Psoas muscle (tissue), 8 donors: ENCODE measurements around the gene COL10A1. TPM values are rescaled to one million over a fixed set of nuclear protein-coding genes. Genes with fewer than 3 reads are reported as not detected.

Source experiments
- ATAC-seq, 4 donors: fragments of 200-7000 bp; cut with Tn5 transposase; one replicate each; pipeline ENCODE4 v1.9.1; 2020; ENCODE audit warnings: moderate library complexity in 3 of 4, mild to moderate bottlenecking in 2 of 4
- DNase-seq, 2 donors: peaks; one replicate each; pipeline ENCODE4 v3.0.0-alpha.2; 2020
- H3K27ac ChIP-seq: fragments of 200-600 bp; one replicate; pipeline ENCODE4 v1.8.0; 2022
- H3K27me3 ChIP-seq, 3 donors: fragments of 200-600 bp in 1 of 3; one replicate each; pipeline versions ENCODE4 v1.6.1 to v1.8.0; 2013 to 2022; ENCODE audit warnings: low read length in 2 of 3, mild to moderate bottlenecking in 2 of 3, moderate library complexity in 1 of 3; ENCODE audit not compliant: insufficient read depth in 3 of 3
- H3K36me3 ChIP-seq, 2 donors: fragments of 200-600 bp in 1 of 2; one replicate each; pipeline versions ENCODE4 v1.6.1 to v1.8.0; 2013 to 2022; ENCODE audit warnings: low read depth in 1 of 2, mild to moderate bottlenecking in 1 of 2, moderate library complexity in 1 of 2; ENCODE audit not compliant: insufficient read depth in 1 of 2
- H3K4me1 ChIP-seq: fragments of 200-600 bp; one replicate; pipeline ENCODE4 v1.8.0; 2022
- H3K4me3 ChIP-seq: fragments of 200-600 bp; one replicate; pipeline ENCODE4 v1.8.0; 2022; ENCODE audit warnings: mild to moderate bottlenecking
- H3K9me3 ChIP-seq: fragments of 200-600 bp; one replicate; pipeline ENCODE4 v1.8.0; 2022
- CTCF ChIP-seq: fragments of 200-600 bp; IDR thresholded peaks from one replicate; pipeline ENCODE4 v1.8.0; 2022; ENCODE audit warnings: antibody characterized with exemption
- WGBS, 3 donors: extraction: QIAGEN DNeasy Blood & Tissue Kit; methylation state at CpG; one replicate each; pipeline versions ENCODE4 v1.1.6 to v1.1.7; 2013; 5-methylcytosine and 5-hydroxymethylcytosine counted together
- intact Hi-C, 2 donors: fragments of 100-400 bp; cut with DNase I; formaldehyde crosslinking; loops; one replicate each; pipeline versions ENCODE4 v1.11.0 to v1.14.2; 2022
- polyA plus RNA-seq, 3 donors: library from polyadenylated mRNA; stranded (reverse); fragments of 200-250 nt; gene quantifications; one replicate each; pipeline ENCODE4 v1.2.3, GENCODE V29; 2013
- total RNA-seq, 4 donors: library from RNA; stranded (reverse); fragmentation: NEBNext Ultra II Directional in 2 of 4; extraction: Animal tissue kit (Norgen Biotek cat#: 25700) in 2 of 4; gene quantifications; one replicate each; pipeline versions ENCODE4 v1.2.1 to v1.2.4, GENCODE V29; 2021 to 2023
- donor health status: healthy with polysubstance abuse.
- donor health status: DM: no; HTN: no; CAD: no; lungs with moderate emphysema.
- donor health status: Bipolar disorder and iron deficiency.
- donor health status: healthy.
- donor health status: DM: yes; HTN: yes; CAD: no.
- donor health status: DM: no; HTN: no; CAD: no.
- donor health status: DM: no; HTN: no; CAD: no.
- donor health status: DM: yes; HTN: yes; CAD: no.

Gene COL10A1
- total and polyA plus RNA-seq, 7 donors = 0.08 to 0.41 TPM; not detected in 5

DNA sequence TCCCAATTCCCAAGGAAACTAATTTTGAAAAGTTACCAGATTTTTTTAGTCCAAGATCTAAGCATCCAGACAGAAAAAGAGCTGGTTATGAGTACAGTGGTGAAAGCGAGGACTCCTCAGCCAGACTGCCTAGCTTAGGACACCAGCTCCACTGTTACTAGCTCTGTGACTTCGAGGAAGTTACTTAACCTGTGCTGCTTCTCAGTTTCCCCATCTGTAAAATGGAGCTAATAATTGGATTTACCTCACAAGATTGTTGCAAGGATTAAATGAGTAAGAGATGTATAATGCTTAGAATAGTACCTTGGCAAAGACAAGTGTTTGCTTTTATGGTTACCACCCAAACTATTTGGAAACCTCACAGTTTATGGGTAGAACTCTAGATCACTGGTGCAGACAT lies 24.1 kb downstream of the COL10A1 start:
- no peak for ATAC-seq
- H3K27ac ChIP-seq = peak overlapping the region; percentile 95
- intact Hi-C loops = loop anchor here (2.0 to 5.0 kb wide), 2 partner anchors 39 to 91 kb away; partner anchors contain the start of gene FRK (in 1 of the 2)

DNA sequence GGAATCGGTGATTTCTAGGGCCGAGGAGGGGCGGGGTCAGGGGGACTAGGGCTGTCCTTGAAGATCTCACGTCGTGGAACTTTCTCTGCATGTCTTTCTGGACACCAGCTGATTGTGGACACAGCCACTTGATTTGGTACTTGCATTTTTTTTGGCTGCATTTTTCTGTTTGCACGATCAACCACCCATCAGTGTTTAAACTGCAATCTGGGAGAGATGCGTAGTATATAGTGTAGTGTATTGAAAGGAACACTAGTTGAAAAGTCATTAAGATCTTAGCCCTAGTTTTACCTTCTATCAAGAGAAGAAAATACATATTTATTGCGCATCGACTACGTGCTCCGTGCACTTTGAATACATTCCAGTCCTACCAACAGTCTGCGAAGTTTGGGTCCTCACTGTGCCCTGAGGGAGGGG lies 24.6 kb downstream of the COL10A1 start:
- intact Hi-C loops = loop anchor here (2.0 to 5.0 kb wide), 2 partner anchors 39 to 91 kb away; partner anchors contain the start of gene FRK (in 1 of the 2)
- Histone ChIP-seq H3K9me3 (no peaks in the 10 kb centered on the region), H3K27me3 (no peaks in the 10 kb centered on the region), H3K4me3 (peak overlapping the region; percentile 87), H3K36me3 (no peaks in the 10 kb centered on the region), H3K4me1 (peaks cover 52% of the 10 kb centered on the region), H3K27ac (peak overlapping the region; percentile 95)
- DNase-seq (no peak), ATAC-seq (no peak)
- TF ChIP-seq CTCF = no peak
- 1 to 2% (median 1%) methylated on average over 12 of the region's 12 CpGs for WGBS, 3 donors

More for the DNA sequence above, 24.1 kb downstream of the COL10A1 start:
- no peak for TF ChIP-seq CTCF
- DNase-seq = no peak
- Histone ChIP-seq H3K36me3 (peaks cover 0 to 2% of the 10 kb centered on the region in 2 donors), H3K4me3 (peak overlapping the region; percentile 87), H3K27me3 (no peaks in the 10 kb centered on the region), H3K9me3 (no peaks in the 10 kb centered on the region), H3K4me1 (peaks cover 52% of the 10 kb centered on the region)
- WGBS, 3 donors = 62 to 69% (median 69%) methylated on average over 2 of the region's 2 CpGs

GRCh38 chr6:116100419-116101301 lies 25.3 kb downstream of the COL10A1 start, which contains the start of gene NT5DC1:
Gene NT5DC1, plus strand, starts transcription at chr6:116100853. Its CDS starts 78 bp downstream, at chr6:116100931.
- ATAC-seq (peak; percentile 95 to 96 (median 96)), DNase-seq (peak; percentile 87 to 90)
- H3K27me3 ChIP-seq = no peaks in the 10 kb centered on the region
- 0 to 1% (median 0%) methylated on average over 64 to 87 of the region's 87 CpGs for WGBS, 3 donors
- peaks cover 46% of the 10 kb centered on the region for H3K4me1 ChIP-seq
- peak within 1 kb of the TSS; percentile 87 for H3K4me3 ChIP-seq
- intact Hi-C loops = loop anchor here (2.0 to 5.0 kb wide), 2 partner anchors 38 to 90 kb away; partner anchors contain the start of gene FRK (in 1 of the 2)
- H3K9me3 ChIP-seq = peaks cover 4% of the 10 kb centered on the region
- no peaks in the 10 kb centered on the region for H3K36me3 ChIP-seq
- peak; percentile 54 for TF ChIP-seq CTCF
- H3K27ac ChIP-seq = peak within 1 kb of the TSS; percentile 95

DNA sequence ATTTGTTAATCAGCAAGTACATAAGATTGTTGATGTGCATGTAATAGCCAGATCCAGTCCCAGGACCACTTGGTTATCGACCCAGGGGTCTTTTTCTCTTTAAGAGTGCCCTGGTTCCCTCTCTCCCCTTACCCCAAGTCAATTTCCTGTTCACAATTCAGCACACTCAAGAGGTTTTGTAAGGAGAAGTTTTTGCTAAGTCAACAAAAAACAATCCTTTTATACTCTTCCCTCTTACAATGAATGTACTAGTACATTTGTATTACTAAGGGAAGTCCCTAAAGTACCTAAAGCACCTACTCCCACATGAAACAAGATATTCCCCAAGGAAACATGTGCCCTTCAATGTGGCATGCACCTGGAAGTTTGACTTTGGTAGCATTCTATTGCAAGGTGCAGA lies 26.9 kb downstream of the COL10A1 start:
- Histone ChIP-seq H3K27me3 (no peaks in the 10 kb centered on the region), H3K4me1 (peaks cover 30% of the 10 kb centered on the region), H3K9me3 (peaks cover 4% of the 10 kb centered on the region), H3K36me3 (no peaks in the 10 kb centered on the region), H3K27ac (no peak overlapping the region), H3K4me3 (no peak overlapping the region)
- no peak for DNase-seq
- no peak for TF ChIP-seq CTCF
- intact Hi-C loops = loop anchor here in 1 of 2 donors (5.0 kb wide), 1 partner anchor 87 kb away; no protein-coding TSS in a partner anchor
- no peak for ATAC-seq
- WGBS, 3 donors = 68 to 91% (median 82%) methylated on average over 1 of the region's 1 CpG
